SJSA1 (cell line): ENCODE measurements around the gene OVCH1. TPM values are rescaled to one million over a fixed set of nuclear protein-coding genes. Genes with fewer than 3 reads are reported as not detected.

Source experiments
- DNase-seq, 2 experiments: peaks; one replicate each; pipeline ENCODE4 v3.0.0-alpha.2; 2015 to 2020; ENCODE audit warnings: low spot score in 2 of 2, low read depth in 1 of 2
- H3K27ac ChIP-seq: fragments of 250-450 bp; sonication (Bioruptor Pico); 2 replicates; pipeline ENCODE4 v1.5.1; 2020; ENCODE audit warnings: mild to moderate bottlenecking, moderate library complexity
- H3K27me3 ChIP-seq: fragments of 250-450 bp; sonication (Bioruptor Pico); replicated peaks from 2 replicates; pipeline ENCODE4 v1.5.1; 2020; ENCODE audit warnings: mild to moderate bottlenecking, moderate library complexity
- H3K36me3 ChIP-seq: fragments of 250-450 bp; sonication (Bioruptor Pico); 2 replicates; pipeline ENCODE4 v1.5.1; 2020; ENCODE audit warnings: mild to moderate bottlenecking
- H3K4me1 ChIP-seq: fragments of 250-450 bp; sonication (Bioruptor Pico); replicated peaks from 2 replicates; pipeline ENCODE4 v1.6.1; 2021; ENCODE audit warnings: mild to moderate bottlenecking
- H3K4me3 ChIP-seq: fragments of 250-450 bp; sonication (Bioruptor Pico); 2 replicates; pipeline ENCODE4 v1.5.1; 2020; ENCODE audit warnings: mild to moderate bottlenecking
- H3K9me3 ChIP-seq: fragments of 250-450 bp; sonication (Bioruptor Pico); replicated peaks from 2 replicates; pipeline ENCODE4 v1.5.1; 2020; ENCODE audit warnings: mild to moderate bottlenecking
- total RNA-seq: library from RNA; depleted of rRNA; stranded (reverse); fragments of >200 nt; shearing (Covaris generic); gene quantifications from 2 replicates; pipeline ENCODE4 v1.2.3, GENCODE V29; 2014

Gene OVCH1
- total RNA-seq, 1 experiment from 2014 or later, result not detected

DNA sequence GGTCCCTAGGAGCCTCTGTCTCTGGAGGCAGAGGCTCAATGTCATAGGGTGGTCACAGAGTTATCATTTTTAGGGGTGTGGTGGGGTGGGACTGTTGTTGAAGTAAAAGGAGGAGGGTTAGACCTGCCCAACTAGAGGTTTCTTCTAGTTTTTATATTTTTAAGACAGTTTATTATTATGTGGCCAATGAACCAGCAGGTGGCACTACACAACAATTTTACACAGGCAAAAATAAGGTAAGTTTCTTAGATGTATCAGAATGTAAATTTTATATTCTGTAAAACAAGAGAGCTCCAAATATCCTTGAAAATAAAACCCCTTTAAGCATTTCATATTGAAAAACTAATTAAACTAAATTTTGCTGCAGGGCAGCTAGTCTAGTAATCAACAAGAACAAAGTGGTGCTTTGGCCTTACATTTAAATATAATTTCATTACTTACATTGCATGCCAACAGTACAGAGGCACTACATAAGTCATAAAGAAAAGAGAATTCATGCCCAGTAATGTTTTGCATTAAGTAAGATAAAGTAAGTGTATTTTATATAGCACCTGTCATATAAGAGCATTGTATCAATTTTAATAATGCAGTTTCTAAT lies 22.2 kb upstream of the OVCH1 start:
- no peaks in the 10 kb centered on the region for H3K9me3 ChIP-seq
- DNase-seq, result peak in 1 of 2 experiments; percentile 14
- H3K27me3 ChIP-seq, result no peaks in the 10 kb centered on the region
- H3K27ac ChIP-seq, result no peak overlapping the region
- H3K4me1 ChIP-seq, result peaks cover 6% of the 10 kb centered on the region; the same call in 1 of the 2 replicates
- H3K36me3 ChIP-seq, result no peaks in the 10 kb centered on the region
- H3K4me3 ChIP-seq, result no peak overlapping the region

DNA sequence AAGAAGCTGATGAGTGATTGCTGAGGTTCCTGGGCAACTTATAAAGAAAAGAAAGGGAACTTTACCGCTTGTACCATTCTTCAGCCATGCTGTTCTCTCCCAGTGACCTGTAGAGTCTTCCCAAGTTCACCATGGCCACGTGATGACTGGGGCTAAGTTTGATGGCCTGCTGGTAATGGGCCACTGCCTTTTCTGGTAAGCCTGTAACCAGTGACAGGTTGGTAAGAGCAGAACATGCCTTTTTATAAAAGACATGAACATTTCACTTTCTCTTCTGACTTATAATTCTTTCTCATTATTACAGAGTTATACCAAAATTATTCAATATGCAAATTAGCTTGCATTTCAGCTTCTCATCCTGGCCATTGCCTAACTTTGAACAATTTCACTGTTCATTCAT lies 20.9 kb upstream of the OVCH1 start:
- Histone ChIP-seq H3K9me3 (no peaks in the 10 kb centered on the region), H3K27ac (no peak overlapping the region), H3K4me1 (peaks cover 6% of the 10 kb centered on the region; the same call in 1 of the 2 replicates), H3K4me3 (no peak overlapping the region), H3K27me3 (no peaks in the 10 kb centered on the region), H3K36me3 (no peaks in the 10 kb centered on the region)
- no peak for DNase-seq

DNA sequence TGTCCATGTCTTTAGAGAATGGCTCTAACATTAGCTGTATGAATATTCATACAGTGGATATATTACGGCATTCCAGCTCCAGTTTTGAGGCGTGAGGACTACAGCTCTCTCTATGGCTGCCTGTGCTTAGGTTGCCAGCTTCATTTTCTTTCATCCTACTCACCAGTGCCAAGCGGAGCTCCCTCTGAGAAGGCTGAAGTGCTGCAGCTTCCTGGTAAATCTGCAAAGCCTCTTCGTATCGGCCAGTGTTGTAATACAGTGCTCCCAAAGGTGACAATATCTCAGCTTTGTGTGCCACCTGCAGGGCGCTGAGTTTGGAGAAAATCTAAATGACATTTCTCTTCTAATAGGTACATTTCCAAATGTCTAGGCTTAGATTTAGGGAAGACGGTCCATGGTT lies 19.8 kb upstream of the OVCH1 start:
- H3K27ac ChIP-seq, result no peak overlapping the region
- no peak for DNase-seq

DNA sequence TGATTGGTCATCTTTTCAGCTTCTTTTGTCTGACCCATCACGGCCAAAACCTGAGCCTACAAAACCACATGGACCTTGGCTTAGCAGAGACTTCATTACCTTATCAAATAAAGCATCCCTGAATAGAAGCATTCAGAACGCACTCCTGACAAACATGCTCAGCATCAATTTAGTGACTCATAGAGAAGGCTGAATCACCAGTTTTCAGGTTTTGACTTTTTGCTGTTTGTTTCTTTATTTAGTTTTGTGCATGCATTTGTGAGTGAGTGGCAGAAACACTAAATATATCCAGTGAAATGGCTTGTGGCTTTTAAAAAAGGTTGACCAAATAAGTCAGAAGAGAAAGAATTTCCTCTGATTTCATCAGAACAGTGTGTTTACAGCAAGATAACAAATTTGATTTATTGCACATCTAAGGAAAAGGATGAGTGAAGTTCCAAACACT lies 19.0 kb upstream of the OVCH1 start:
- no peaks in the 10 kb centered on the region; the same call in 1 of the 2 replicates for H3K27me3 ChIP-seq
- peaks cover 6% of the 10 kb centered on the region; the same call in 1 of the 2 replicates for H3K4me1 ChIP-seq
- DNase-seq, result peak in 1 of 2 experiments; percentile 19
- H3K36me3 ChIP-seq, result no peaks in the 10 kb centered on the region
- no peak overlapping the region for H3K27ac ChIP-seq
- no peak overlapping the region for H3K4me3 ChIP-seq
- H3K9me3 ChIP-seq, result no peaks in the 10 kb centered on the region

More for the DNA sequence above, 19.8 kb upstream of the OVCH1 start:
- no peaks in the 10 kb centered on the region for H3K9me3 ChIP-seq
- no peak overlapping the region for H3K4me3 ChIP-seq
- H3K4me1 ChIP-seq, result peaks cover 6% of the 10 kb centered on the region; the same call in 1 of the 2 replicates
- no peaks in the 10 kb centered on the region; the same call in 1 of the 2 replicates for H3K27me3 ChIP-seq
- H3K36me3 ChIP-seq, result no peaks in the 10 kb centered on the region

DNA sequence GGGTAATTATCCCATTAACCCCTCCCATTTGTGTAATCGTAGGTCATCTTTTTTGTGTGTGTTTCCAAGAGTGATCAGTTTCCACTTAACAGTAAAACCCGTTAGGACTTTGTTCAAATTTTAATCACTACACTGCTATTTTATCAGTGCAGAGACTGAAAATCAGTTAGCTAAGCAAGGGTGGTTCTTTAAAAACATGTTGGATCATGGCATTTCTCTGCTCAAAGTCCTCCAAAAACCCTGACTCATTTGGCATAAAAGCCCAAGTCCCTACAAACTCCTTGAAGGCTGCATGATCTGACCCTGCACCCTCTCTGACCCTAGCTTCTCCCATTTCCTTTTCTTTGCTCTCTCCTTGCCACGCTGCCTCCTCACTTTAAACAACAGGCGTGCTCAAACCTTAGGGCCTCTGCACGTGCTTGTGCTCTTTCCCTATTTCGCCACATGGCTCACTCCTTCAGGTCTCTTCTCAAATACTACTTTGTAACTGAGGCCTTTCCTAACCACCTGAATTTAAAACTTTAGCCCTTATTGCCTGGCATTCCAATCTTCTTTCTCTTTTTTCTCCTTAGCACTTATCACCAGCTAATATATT lies 13.2 kb upstream of the OVCH1 start:
- Histone ChIP-seq H3K36me3 (no peaks in the 10 kb centered on the region), H3K4me3 (no peak overlapping the region), H3K27ac (no peak overlapping the region), H3K27me3 (peaks cover 3% of the 10 kb centered on the region; the same call in 1 of the 2 replicates), H3K9me3 (no peaks in the 10 kb centered on the region), H3K4me1 (no peaks in the 10 kb centered on the region)
- no peak for DNase-seq

DNA sequence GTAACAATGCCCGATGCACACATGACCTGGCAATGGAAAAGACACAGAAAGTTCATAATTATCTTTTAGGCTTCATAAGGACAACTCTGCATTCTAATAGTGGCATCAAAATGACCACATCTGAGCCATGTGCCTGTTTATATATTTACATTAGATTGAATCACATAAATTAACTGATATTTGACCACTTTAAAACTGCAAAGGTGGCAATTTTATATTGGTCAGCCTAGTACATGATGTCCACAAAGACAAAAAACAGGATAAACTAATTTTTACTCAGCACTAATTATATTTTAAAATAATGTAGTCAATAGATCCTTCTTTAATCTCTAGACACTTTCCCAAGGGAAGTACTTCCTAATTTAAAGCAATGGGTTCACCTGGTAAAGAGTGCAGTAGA lies 12.0 kb upstream of the OVCH1 start:
- Histone ChIP-seq H3K4me3 (no peak overlapping the region), H3K27me3 (peaks cover 3% of the 10 kb centered on the region; the same call in 1 of the 2 replicates), H3K9me3 (no peaks in the 10 kb centered on the region), H3K27ac (no peak overlapping the region), H3K36me3 (no peaks in the 10 kb centered on the region), H3K4me1 (no peaks in the 10 kb centered on the region)
- DNase-seq, result no peak

GRCh38 chr12:29508949-29509348 lies 11.5 kb upstream of the OVCH1 start:
- Histone ChIP-seq H3K27ac (no peak overlapping the region), H3K27me3 (peaks cover 3% of the 10 kb centered on the region; the same call in 1 of the 2 replicates), H3K4me3 (no peak overlapping the region), H3K4me1 (no peaks in the 10 kb centered on the region), H3K36me3 (no peaks in the 10 kb centered on the region), H3K9me3 (no peaks in the 10 kb centered on the region)
- DNase-seq, result no peak

DNA sequence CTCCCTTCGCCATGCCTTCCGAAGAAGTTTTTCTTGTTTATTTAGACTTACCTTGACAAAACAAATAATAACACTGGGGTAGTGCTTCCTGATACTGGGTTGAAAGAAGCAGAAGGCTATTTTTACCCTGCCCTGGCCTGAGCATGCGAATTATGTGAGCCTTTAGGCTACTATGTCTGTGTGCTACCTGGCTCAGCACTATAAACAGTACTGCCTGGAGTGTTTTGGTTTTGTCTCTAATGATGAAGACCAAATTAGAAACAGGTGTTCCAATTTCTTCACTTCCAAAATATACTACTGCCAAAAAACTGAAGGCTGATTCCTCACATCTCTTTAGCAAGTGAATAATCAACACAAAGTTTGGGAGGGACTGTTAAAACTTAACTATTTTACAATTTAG lies 7.6 kb upstream of the OVCH1 start:
- Histone ChIP-seq H3K9me3 (no peaks in the 10 kb centered on the region), H3K4me1 (no peaks in the 10 kb centered on the region), H3K27ac (no peak overlapping the region), H3K27me3 (0 out of 2 replicates have a peak, but pooled peaks cover 3% of the 10 kb centered on the region), H3K36me3 (no peaks in the 10 kb centered on the region), H3K4me3 (no peak overlapping the region)
- no peak for DNase-seq

- no peak for DNase-seq
- Histone ChIP-seq H3K27me3 (no peaks in the 10 kb centered on the region), H3K9me3 (no peaks in the 10 kb centered on the region), H3K4me1 (no peaks in the 10 kb centered on the region), H3K27ac (no peak overlapping the region), H3K4me3 (no peak overlapping the region), H3K36me3 (no peaks in the 10 kb centered on the region)
Measured at GRCh38 chr12:29503283-29503682, 5.8 kb upstream of the OVCH1 start.

DNA sequence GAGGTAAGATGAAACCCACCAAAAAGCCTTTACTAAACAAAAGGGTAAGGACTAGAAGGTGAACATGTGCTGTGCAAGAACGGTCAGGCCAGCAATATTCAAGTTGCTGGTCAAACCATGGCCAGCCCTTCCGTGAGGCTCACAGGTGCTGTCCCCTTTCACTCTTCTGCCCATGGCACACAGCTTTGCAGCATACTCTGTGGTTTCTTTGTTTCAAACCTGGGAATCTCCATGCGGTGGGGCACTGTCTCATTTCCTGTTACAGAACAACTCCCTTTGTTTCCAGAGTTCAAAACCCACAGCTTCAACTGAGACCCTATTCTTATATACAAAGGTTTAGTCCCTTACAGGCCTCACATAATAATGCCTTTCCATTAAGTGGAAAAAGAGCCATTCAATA lies 1.7 kb upstream of the OVCH1 start:
- Histone ChIP-seq H3K4me3 (no peak overlapping the region), H3K27me3 (no peaks in the 10 kb centered on the region), H3K27ac (no peak overlapping the region), H3K4me1 (no peaks in the 10 kb centered on the region), H3K9me3 (no peaks in the 10 kb centered on the region), H3K36me3 (no peaks in the 10 kb centered on the region)
- no peak for DNase-seq

DNA sequence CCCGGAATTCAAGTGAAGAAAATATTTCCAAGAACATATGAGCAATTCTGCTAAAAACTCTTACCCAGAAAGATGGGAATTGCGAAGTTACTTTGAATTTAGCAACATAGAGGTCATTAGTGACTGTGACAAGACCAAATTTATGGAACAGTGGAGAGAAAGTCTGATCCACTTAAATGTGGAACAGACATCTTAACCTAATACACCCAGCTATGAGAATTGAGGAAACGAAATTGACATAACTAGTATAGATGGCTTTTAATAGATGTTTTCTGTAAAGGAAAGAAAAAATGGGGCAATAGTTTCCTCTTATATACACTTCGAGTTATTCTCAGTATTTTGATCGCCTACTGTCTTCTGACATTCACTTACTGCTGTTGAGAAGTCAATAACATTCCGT lies 4.6 kb downstream of the OVCH1 start:
- Histone ChIP-seq H3K27ac (no peak overlapping the region), H3K4me3 (no peak overlapping the region), H3K27me3 (no peaks in the 10 kb centered on the region), H3K9me3 (no peaks in the 10 kb centered on the region), H3K36me3 (no peaks in the 10 kb centered on the region), H3K4me1 (no peaks in the 10 kb centered on the region)
- no peak for DNase-seq

GRCh38 chr12:29486972-29487371 lies 10.5 kb downstream of the OVCH1 start:
- Histone ChIP-seq H3K4me1 (no peaks in the 10 kb centered on the region), H3K36me3 (no peaks in the 10 kb centered on the region), H3K27me3 (no peaks in the 10 kb centered on the region), H3K9me3 (no peaks in the 10 kb centered on the region), H3K4me3 (no peak overlapping the region), H3K27ac (no peak overlapping the region)
- no peak for DNase-seq

DNA sequence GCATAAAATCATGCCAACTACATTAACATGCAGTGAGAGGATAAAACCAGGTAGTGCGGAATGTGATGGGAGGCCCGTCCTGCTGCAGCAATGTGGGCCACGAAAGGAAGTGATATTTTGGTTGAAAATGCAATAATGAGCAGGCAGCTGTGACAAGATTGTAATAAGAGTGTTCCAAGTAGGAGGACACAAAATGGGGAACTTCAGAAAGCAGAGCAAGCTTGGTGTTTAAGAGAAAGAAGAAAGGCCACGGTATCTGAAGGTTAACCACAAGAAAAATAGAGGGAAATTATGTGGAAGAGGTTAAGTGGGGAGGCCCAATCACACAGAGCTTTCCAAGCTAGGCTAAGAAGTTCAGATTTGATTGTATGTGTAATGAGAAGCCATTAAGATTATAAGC lies 34.3 kb downstream of the OVCH1 start:
- no peaks in the 10 kb centered on the region for H3K9me3 ChIP-seq
- H3K27ac ChIP-seq, result no peak overlapping the region
- H3K36me3 ChIP-seq, result no peaks in the 10 kb centered on the region
- no peak overlapping the region for H3K4me3 ChIP-seq
- no peaks in the 10 kb centered on the region for H3K27me3 ChIP-seq
- DNase-seq, result no peak
- H3K4me1 ChIP-seq, result no peaks in the 10 kb centered on the region

DNA sequence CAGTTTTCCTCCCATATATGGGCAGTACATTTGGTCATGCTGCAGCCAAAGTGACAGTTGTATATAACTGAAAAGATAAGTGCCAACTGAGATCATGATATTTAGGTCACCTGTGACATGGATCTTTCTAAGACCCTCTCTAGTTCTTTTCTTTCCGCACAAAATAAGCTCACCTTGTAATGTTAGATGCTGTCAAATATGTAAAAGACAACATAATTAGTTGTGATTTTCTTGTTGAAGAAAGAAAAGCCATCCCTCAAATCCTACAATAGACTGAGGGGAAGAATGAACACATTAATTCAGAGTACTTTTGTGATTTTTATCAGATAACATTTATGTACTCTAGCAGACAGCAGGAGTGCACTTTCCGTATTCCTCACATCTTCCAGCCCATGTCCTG lies 37.4 kb downstream of the OVCH1 start:
- H3K27ac ChIP-seq, result no peak overlapping the region
- no peaks in the 10 kb centered on the region for H3K4me1 ChIP-seq
- DNase-seq, result no peak
- no peaks in the 10 kb centered on the region for H3K27me3 ChIP-seq
- H3K4me3 ChIP-seq, result no peak overlapping the region
- H3K36me3 ChIP-seq, result no peaks in the 10 kb centered on the region
- no peaks in the 10 kb centered on the region for H3K9me3 ChIP-seq
